ENCODE measurements around the gene LRIG3.
A peak's percentile ranks its signal among the peaks of the same experiment; 100 is the strongest.
"Not testable (repeated sequence)": the region's sequence is repeated elsewhere in the genome, so short reads cannot be mapped to it uniquely, and the experiment has no call there.

The LRIG3 gene

GRCh38 chr12:58931518-58931917 is 11.2 kb upstream of the LRIG3 start:
- no peak for DNase-seq

GRCh38 chr12:58930770-58931324 is 10.5 kb upstream of the LRIG3 start:
- DNase-seq: no peak

GRCh38 chr12:58927120-58927519 is 6.8 kb upstream of the LRIG3 start:
- DNase-seq: no peak

GRCh38 chr12:58926586-58926985 is 6.3 kb upstream of the LRIG3 start:
- no peak for DNase-seq

GRCh38 chr12:58925751-58926150 is 5.4 kb upstream of the LRIG3 start:
- DNase-seq: no peak

GRCh38 chr12:58925111-58925611 is 4.9 kb upstream of the LRIG3 start:
- no peak for DNase-seq

GRCh38 chr12:58924652-58925051 is 4.3 kb upstream of the LRIG3 start:
- no peak for DNase-seq

- no peak for DNase-seq
Measured at GRCh38 chr12:58923781-58924180, 3.5 kb upstream of the LRIG3 start.

- DNase-seq: no peak
Measured at GRCh38 chr12:58922849-58923248, 2.5 kb upstream of the LRIG3 start.

- DNase-seq: no peak
Measured at GRCh38 chr12:58920961-58921861, 907 bp upstream of the LRIG3 start.

- peak in 2 of 3 donors; percentile 1 to 26 for DNase-seq
Measured at GRCh38 chr12:58919231-58920101, 838 bp downstream of the LRIG3 start.

- DNase-seq: no peak
Measured at GRCh38 chr12:58918469-58918844, 1.8 kb downstream of the LRIG3 start.

GRCh38 chr12:58917699-58918468 is 2.4 kb downstream of the LRIG3 start:
- no peak for DNase-seq

- DNase-seq: no peak
Measured at GRCh38 chr12:58916921-58917511, 3.3 kb downstream of the LRIG3 start.

GRCh38 chr12:58916161-58916621 is 4.1 kb downstream of the LRIG3 start:
- no peak for DNase-seq

GRCh38 chr12:58915634-58916033 is 4.7 kb downstream of the LRIG3 start:
- no peak for DNase-seq

- DNase-seq: no peak
Measured at GRCh38 chr12:58915037-58915436, 5.3 kb downstream of the LRIG3 start.

GRCh38 chr12:58914457-58914856 is 5.8 kb downstream of the LRIG3 start:
- DNase-seq: no peak

- DNase-seq: no peak
Measured at GRCh38 chr12:58907391-58907790, 12.9 kb downstream of the LRIG3 start.

- no peak for DNase-seq
Measured at GRCh38 chr12:58906917-58907316, 13.4 kb downstream of the LRIG3 start.

GRCh38 chr12:58905422-58905821 is 14.9 kb downstream of the LRIG3 start:
- DNase-seq: no peak

- DNase-seq: not testable (repeated sequence)
Measured at GRCh38 chr12:58902726-58903125, 17.6 kb downstream of the LRIG3 start.

Data from suppressor macrophage treated with lipopolysaccharide for 1 hour (primary cell).